ENCODE results near the gene STMN3. TPM values are rescaled to one million over a fixed set of nuclear protein-coding genes. Genes with fewer than 3 reads are reported as not detected.

The STMN3 gene
- total RNA-seq, 3 donors from 2014 or later: 11.8 to 19.6 (median 17.7) TPM

DNA sequence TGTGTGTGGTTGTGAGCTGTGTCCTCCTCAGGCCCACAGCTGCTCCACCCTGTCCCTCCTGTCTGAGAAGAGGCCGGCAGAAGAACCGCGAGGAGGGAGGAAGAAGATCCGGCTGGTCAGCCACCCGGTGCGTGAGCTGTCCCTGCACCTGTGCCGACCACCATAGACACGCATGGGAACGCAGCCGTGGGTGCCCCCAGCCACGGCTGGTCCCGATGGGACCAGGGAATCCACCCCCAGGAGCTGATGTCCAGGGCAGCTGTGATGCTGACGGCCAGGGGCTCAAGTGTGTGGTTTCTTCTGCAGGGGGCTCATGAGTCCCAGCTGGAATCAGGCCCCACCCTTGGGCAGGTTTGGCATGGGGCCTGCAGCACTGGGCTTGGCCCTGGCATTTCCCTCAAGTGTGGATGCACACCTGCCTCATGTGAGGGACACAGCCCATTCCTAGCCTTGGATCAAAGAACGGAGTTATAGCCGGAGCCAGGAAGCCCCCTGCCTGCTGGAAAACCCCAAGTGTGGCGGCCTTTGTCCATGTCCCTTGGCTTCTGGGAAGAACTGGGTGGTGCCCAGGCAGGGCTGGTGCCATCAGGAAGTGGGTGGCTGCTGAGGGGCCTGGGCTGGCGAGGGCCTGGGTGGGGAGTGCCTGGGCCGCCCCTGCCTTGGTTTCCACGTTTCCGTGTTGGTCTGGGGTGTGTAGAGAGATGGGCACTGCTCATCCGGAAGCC is 38.6 kb upstream of the STMN3 start:
- Histone ChIP-seq H3K4me3 (no peak overlapping the region), H3K27me3 (no peaks in the 10 kb centered on the region), H3K27ac (peak overlapping the region in 1 of 2 donors; percentile 69), H3K4me1 (peaks cover 3 to 7% of the 10 kb centered on the region in 2 donors), H3K9me3 (no peaks in the 10 kb centered on the region), H3K36me3 (no peaks in the 10 kb centered on the region)
- no peak for DNase-seq (ENCODE audit: low spot score in 2 of 2)
- TF ChIP-seq, protein P1, sequence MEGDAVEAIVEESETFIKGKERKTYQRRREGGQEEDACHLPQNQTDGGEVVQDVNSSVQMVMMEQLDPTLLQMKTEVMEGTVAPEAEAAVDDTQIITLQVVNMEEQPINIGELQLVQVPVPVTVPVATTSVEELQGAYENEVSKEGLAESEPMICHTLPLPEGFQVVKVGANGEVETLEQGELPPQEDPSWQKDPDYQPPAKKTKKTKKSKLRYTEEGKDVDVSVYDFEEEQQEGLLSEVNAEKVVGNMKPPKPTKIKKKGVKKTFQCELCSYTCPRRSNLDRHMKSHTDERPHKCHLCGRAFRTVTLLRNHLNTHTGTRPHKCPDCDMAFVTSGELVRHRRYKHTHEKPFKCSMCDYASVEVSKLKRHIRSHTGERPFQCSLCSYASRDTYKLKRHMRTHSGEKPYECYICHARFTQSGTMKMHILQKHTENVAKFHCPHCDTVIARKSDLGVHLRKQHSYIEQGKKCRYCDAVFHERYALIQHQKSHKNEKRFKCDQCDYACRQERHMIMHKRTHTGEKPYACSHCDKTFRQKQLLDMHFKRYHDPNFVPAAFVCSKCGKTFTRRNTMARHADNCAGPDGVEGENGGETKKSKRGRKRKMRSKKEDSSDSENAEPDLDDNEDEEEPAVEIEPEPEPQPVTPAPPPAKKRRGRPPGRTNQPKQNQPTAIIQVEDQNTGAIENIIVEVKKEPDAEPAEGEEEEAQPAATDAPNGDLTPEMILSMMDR (IDR thresholded peaks at IDR 0.05): no peak
- TF ChIP-seq POLR2AphosphoS5 (IDR thresholded peaks at IDR 0.05) (no peak), POLR2A (IDR thresholded peaks at IDR 0.05) (no peak)
- intact Hi-C loops (cut with DNase I; ENCODE audit: low total_unique reads): no loop called here

DNA sequence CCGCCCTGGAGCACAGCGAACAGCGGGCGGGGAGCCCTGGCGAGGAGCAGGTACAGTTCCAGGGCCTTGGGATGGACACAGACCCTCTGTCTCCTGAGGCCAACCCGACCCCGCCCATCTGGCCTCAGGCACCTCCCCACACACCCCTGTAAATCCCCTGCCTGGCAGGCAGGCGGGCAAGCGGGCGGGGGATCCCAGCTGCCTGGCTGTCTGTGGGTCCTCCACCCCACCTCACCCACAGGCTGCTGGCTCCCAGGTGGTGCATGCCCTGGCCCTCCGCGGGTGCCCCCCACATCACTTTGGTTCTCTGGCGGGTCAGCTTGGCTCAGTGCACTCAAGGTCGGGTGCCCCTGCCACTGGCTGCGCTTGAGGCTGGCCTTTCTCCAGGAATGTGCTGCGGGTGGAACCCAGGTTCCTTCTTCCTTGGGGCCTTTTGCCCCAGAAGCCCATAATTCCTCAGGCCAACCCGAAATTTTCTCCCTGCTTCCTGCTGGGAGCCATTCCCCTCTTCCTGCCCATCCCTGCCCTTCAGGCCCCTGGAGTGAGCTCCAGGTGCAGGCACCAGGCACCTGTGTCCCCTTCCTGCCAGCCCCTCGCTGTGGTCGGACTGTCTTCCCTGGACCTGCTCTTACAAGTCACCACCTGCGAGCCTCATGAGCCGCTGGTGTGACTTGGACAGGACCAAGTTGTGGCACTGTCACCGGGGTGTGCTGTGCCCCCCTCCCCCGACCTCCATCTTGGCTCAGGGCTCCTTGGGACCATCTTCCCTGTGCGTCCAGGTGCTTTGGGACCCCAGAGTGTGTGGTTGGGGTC is 37.9 kb upstream of the STMN3 start:
- DNase-seq (ENCODE audit: low spot score in 2 of 2): no peak
- Histone ChIP-seq H3K4me3 (no peak overlapping the region), H3K27ac (peak overlapping the region in 1 of 2 donors; percentile 69), H3K4me1 (peaks cover 4 to 9% of the 10 kb centered on the region in 2 donors), H3K36me3 (no peaks in the 10 kb centered on the region), H3K27me3 (no peaks in the 10 kb centered on the region), H3K9me3 (no peaks in the 10 kb centered on the region)
- TF ChIP-seq POLR2A (IDR thresholded peaks at IDR 0.05): no peak
- no peak for TF ChIP-seq POLR2AphosphoS5 (IDR thresholded peaks at IDR 0.05)
- TF ChIP-seq, protein P1 (IDR thresholded peaks at IDR 0.05): no peak
- intact Hi-C loops (cut with DNase I; ENCODE audit: low total_unique reads): no loop called here

DNA sequence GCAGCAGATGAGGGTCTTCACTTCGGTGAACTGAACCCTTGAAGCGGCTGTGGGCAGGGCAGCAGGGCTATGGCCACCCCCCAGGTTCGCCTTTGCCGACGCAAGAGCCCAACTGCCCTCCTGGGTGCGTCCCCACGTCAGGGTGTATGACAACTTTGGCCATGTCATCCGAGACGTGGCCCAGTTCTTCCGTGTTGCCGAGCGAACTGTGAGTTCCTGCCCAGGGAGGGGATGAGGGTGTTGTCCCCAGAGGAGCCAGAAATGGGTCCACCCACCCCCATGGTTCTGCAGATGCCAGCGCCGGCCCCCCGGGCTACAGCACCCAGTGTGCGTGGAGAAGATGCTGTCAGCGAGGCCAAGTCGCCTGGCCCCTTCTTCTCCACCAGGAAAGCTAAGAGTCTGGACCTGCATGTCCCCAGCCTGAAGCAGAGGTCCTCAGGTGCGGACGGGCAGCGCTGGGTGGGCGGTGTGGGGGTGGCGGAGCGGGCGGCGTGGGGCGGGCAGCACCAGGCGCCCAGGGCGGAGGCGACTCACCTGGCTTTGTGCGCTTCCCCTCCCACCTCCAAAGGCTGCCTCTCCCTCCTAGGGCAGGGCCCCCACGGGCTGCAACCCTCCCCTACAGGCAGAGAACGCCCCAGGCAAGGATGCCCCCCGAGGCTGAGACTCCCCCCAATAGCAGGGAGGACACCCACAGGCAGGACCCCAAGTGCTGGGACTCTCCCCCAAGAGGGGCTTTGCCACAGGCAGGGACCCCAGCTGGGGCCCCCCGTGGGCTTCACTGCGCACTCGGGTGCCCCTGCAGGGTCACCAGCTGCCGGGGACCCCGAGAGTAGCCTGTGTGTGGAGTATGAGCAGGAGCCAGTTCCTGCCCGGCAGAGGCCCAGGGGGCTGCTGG is 37.0 kb upstream of the STMN3 start:
- Histone ChIP-seq H3K4me1 (peaks cover 0 to 9% of the 10 kb centered on the region in 2 donors), H3K27ac (peak overlapping the region in 1 of 2 donors; percentile 96), H3K4me3 (no peak overlapping the region), H3K9me3 (no peaks in the 10 kb centered on the region), H3K36me3 (no peaks in the 10 kb centered on the region), H3K27me3 (no peaks in the 10 kb centered on the region)
- TF ChIP-seq POLR2AphosphoS5 (IDR thresholded peaks at IDR 0.05) (no peak), POLR2A (IDR thresholded peaks at IDR 0.05) (no peak)
- TF ChIP-seq, protein P1 (IDR thresholded peaks at IDR 0.05): no peak
- intact Hi-C loops (cut with DNase I; ENCODE audit: low total_unique reads): no loop called here
- DNase-seq (ENCODE audit: low spot score in 2 of 2): no peak

DNA sequence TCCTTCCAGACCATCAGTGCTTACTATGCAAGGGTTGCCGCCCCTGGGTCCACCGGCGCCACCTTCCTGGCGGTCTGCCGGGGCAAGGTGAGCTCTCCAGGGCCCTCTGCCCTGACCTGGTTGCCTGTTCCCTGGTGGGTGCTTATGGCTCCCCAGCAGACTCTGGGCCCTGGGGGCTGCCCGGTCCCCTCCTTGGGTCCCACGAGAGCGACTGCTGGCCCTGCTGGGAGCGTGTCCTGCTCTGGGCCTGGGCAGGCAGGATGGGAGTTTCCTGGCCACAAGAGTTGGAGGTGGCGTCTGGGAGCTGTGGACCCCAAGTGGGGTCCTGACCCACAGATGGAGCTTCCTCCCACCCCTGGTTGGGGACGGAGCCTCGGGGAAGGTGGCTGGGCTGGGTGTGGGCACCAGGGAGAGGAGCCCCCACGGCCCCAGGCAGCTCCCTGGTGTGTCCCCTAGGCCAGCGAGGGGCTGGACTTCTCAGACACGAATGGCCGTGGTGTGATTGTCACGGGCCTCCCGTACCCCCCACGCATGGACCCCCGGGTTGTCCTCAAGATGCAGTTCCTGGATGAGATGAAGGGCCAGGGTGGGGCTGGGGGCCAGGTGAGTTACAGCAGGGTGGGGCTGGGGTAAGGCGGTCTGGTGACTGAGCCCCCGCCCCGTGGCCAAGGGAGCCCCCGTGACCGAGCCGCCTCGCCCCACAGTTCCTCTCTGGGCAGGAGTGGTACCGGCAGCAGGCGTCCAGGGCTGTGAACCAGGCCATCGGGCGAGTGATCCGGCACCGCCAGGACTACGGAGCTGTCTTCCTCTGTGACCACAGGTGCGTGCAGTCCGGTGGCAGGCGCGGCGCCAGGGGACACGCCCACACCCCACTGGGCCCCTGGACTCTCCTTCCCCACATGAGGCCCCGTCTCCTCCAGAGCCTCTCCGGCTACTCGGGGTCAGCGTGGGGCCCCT is 36.1 kb upstream of the STMN3 start:
- TF ChIP-seq POLR2A (IDR thresholded peaks at IDR 0.05): no peak
- peaks cover 0 to 9% of the 10 kb centered on the region in 2 donors for H3K4me1 ChIP-seq
- no peak for DNase-seq (ENCODE audit: low spot score in 2 of 2)
- no peak overlapping the region for H3K4me3 ChIP-seq
- H3K9me3 ChIP-seq: no peaks in the 10 kb centered on the region
- H3K27me3 ChIP-seq: no peaks in the 10 kb centered on the region
- H3K36me3 ChIP-seq: no peaks in the 10 kb centered on the region
- intact Hi-C loops (cut with DNase I; ENCODE audit: low total_unique reads): no loop called here
- peak overlapping the region in 1 of 2 donors; percentile 96 for H3K27ac ChIP-seq

All from breast epithelium (tissue), 4 donors.